HG03432 (cell line): ENCODE measurements around the gene MED13.
"Not testable (repeated sequence)": the region's sequence is repeated elsewhere in the genome, so short reads cannot be mapped to it uniquely, and the experiment has no call there.

Experiments
- ATAC-seq: cut with Tn5 transposase; IDR thresholded peaks from one replicate; pipeline ENCODE4 v1.9.1; 2021; ENCODE audit warnings: mild to moderate bottlenecking, moderate library complexity; ENCODE audit not compliant: unreplicated experiment

The MED13 gene

DNA sequence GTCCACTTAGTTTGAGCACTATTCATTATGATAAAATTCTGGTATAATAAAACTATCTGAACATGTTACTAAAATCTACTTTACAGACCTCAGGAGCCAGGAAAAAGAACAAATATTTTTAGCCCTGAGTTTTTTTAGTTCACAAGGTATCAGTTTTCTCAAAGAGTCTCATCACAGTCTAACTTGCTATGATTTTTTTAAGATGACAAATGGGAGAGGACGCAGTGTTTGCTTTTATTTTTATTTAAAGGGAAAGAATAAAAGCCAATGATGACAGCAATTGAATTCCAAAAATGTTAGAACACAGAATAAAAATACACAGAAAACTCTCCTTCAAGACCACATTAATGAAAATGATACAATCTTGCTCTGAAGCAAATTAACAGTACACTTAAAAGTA, 7.4 kb downstream of the MED13 start:
- ATAC-seq: no peak

DNA sequence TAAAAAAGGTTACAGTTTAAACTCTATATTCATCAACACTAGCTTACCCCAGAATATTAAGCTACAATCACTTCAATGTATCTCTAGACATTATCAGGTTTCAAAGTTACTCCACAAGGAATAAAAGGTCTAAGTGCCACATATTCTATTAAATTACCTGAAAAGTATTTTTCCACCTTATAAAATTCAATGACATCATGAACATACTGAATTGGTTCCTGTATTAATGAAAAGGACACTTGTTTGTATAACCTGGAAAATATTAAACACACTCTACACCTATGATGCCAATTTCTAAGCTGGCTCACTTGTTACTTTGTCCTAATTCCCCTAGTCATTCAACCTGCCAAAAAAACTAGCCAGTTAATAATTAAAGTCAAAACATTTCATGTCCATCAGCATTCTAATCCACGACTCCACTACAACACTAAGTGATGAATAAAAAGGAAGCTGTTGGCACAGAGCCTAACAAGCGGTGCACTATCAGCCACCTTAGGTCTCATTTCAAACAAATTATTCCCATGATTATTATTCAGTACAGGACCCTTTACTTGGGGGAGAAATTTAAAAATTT, 12.2 kb downstream of the MED13 start:
- ATAC-seq: no peak

DNA sequence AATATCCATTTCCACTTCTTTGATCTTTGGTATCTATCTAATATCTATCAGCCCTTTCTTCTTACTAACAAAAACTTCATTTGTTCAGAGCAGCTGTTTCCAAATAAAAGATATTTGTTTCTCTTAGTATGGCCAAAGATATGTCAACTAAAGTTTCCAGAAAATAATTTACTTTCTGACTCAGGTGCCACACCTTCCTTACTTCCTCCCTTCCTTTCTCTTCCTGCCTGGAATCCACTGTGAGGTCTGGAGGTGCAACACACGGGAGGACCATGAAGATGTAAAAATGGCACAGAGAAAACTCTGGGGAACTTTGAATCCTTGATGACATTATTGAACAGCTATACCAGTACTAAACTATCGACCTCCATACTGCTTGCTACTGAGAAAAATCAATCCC, 14.0 kb downstream of the MED13 start:
- no peak for ATAC-seq

DNA sequence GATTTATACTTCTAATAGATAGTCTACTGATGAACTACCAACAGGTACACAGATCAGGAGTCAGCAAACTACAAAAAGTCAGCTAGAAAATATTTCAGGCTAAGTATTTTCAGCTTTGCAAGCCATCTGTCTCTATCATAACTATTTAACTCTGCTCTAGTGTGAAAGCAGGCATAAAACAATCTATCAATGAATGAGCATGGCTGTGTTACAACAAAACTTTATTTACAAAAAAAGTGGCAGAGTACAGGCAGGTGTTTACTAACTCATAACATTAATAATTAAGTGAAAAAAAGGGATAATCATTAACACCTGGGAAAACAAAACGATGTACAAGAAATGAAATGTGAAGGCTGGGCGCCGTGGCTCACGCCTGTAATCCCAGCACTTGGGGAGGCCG, 15.8 kb downstream of the MED13 start:
- no peak for ATAC-seq

DNA sequence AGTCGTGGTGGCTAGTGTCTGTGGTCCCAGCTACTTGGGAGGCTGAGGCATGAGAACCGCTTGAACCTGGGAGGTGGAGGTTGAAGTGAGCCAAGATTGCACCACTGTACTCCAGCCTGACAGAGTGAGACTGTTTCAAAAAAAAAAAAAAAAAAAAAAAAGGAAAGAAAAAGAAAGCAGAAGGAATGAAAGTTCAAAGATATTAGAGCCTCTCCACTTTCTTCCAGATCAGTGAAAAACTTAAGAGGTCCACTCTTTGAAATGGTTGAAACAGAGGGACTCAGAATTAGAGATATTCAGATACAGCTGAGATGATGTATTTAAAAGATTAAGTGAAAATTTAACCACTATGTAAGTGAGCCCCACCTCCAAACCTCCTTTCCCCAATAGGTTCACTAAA, 16.8 kb downstream of the MED13 start:
- no peak for ATAC-seq

DNA sequence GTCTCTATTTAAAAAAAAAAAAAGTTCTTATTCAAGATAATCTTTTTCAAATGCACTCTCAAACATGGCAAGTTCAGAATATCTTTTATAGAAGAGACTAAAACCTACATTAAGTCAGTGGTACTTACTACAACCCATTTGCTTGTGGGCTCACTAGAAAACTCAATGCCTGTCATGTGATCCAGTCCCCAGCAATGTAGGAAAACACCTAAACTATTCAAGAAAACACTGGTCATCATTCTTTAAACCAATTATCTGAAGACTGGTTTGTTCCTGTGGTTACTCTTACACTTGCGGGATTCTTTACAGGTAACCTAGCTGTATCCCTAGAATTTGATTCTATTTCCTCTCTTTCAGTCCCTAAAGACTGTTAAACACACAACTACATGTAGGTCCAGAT, 19.6 kb downstream of the MED13 start:
- no peak for ATAC-seq

DNA sequence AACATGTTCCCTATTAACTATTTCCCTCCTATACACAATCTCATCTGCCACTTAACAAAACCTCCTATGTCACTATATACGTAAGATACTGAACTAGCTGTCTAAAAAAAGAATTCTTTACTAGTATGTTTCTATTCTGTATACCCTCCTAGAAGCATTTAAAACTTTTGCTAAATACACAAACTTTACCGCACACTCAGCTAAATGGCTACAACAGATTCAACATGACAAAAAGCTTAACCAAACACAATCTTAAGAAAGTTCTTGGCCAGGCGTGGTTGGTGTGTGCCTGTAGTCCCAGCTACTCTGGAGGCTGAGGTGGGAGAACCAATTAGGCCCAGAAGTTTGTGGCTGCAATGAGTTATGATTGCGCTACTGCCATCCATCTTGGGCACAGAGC, 20.0 kb downstream of the MED13 start:
- ATAC-seq: no peak

DNA sequence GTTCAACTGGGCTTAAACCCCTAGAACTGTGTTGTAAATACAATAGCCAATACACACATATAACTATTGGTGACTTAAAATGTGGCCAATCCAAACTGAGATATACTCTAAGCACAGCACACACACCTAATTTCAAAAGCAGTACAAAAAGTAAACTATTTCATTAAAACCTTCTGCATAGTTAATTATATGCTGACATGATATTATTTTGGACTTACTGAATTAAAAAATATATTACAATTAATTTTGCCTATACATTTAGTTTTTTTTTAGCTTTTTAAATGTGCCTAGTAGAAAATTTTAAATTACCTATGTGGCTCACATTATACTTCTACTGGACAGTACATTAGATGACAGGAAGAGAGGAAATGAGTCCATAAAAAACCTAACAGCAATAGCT, 21.5 kb downstream of the MED13 start:
- no peak for ATAC-seq

DNA sequence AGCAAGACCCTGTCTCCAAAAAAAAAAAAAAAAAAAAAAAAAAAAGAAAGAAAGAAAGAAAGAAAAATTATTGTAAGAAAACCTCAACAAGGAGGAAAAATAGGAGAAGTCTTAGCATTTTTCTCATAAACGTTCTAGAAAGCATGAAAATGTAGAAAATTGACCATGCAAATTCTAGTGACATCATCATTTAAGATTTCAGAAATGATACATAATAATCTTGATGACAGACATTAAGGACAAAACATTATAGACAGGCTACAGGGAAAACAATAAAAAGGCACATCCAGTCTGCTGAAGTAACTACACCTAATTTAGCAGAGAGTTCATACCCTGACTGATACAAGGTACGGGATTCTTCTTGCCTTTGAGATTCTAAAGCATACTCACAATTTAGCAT, 21.9 kb downstream of the MED13 start:
- no peak for ATAC-seq

DNA sequence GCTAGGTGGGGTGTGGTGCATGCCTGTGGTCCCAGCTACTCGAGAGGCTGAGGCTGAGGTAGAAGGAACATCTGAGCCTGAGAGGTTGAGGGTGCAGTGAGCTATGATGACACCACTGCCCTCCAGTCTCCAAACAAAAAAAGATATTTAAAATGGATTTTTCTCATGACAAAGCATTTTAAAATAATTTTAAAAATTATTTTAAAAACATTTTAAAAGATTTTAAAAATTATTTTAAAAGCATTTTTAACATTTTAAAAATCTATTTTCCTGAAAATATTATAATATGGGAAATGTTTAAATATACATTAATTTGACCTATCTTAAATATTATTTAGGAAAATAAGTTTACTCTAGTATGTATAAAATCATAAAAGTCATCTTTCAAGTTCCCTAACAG, 26.8 kb downstream of the MED13 start:
- no peak for ATAC-seq

DNA sequence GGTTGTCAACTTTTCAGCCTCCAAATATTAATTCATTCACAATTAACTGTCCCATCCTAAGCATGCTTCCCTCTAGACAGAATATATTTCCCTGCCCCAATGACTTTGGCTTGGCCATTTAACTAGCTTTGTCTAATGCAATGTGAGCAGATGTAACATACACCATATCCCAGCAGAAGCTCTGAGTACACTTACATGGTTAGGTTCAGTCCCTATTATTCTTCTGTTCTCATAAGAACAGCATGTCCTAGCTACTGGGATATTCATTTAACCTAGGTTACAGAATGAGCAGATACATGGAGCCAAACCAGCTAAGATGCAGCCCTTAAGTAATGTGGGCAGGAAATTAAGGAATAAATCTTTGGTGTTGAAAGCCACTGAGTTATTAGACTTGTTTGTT, 31.8 kb downstream of the MED13 start:
- ATAC-seq: no peak

DNA sequence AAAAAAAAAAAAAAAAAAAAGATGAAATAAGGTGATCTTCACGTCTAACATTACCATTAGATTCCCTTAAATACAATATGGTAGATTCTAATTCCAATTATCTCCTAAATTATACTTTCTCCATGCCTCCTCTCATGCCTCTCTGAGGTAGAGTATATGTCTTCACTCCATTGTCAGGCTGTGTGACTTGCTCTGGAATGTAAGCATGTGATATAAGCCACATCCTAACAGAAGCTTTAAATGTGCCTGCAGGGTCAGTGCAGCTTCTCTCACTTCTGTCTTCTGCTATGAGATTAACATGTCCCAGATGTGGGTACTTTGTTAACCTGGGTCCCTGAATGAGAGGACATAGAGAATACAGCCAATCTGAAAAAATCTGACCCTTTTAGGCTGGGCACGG, 32.6 kb downstream of the MED13 start:
- ATAC-seq: no peak

DNA sequence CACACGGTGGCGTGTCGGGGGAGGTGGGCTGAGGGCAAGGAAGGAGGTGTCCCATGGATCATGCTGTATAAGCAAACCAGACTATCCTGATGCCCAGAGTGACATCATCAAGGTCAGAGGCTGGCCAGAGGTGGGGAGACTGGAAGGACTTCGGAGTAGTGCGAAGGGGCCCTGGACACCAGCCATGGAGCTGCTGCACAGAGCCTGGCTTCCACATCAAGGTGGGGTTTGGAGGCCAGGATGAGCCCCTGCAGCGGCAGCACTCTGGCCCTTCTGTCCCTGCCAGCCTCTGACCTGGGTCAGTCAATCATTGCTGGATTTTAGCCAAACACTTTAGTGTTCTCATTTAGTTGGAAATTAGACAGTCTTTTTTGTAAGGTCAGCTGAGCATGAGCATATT, 34.8 kb downstream of the MED13 start:
- no peak for ATAC-seq

DNA sequence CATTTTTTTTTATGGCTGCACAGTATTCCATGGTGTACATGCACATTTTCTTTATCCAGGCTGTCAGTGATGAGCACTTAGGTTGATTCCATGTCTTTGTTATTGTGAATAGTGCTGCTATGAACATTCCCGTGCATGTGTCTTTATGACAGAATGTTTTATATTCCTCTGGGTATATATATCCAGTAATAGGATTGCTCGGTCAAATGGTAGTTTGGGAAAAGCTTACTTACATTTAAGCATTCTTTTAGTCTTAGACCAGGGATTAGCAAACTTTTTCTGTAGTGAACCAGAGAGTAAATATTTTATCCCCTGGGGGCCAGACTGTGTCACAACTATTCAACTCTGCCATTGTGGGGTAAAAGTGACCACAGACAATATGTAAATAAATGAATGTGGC, 40.2 kb downstream of the MED13 start:
- no peak for ATAC-seq

DNA sequence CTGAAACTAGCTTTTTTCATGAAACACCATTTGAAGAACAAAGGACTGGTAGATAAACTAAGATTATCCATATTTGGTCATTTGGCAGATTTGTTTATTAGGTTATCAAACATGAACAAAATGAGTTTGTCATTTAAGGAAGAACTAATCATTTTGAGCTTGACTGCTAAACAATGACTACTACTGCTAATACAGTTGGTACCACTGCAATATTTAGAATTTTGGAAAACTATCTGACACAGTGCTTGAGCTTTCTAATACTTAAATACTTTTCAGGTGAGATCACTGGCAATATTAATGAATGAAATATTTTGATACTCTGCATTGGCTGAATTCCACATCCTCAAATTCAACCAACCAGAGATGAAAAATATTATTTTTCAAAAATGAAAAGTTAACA, 47.2 kb downstream of the MED13 start:
- no peak for ATAC-seq

DNA sequence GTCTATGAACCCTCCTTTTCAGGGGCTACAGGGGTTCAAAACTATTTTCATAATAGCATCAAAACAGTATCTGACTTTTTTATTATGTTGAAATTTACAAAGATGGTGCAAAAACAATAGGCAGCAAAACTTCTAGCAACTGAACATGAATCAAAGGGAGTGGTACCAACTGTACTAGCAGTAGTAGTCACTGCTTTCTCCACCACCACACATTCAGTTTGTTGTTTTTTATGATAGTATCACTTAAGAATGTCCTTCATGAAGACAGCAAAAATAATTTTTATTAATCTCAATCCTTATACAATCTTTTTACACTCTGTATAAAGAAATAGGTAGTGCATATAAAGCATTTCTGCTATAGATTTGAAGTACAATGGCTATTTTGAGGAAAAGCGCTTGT, 47.6 kb downstream of the MED13 start:
- ATAC-seq: no peak

DNA sequence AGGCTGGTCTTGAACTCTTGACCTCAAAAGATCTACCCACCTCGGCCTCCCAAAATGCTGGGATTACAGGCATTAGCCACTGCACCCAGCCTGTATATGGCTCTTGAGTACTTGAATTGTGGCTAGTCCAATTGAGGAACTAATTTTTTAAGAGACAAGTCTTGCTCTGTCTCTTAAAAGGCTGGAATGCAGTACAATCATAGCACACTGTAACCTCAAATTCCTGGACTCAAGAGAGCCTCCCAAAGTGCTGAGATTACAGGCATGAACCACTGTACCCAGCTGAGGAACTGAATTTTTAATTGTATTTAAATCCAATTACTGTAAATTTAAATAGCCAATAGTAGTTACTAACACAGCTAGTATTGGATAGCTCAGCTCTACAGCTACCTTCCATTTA, 50.6 kb downstream of the MED13 start:
- ATAC-seq: no peak

DNA sequence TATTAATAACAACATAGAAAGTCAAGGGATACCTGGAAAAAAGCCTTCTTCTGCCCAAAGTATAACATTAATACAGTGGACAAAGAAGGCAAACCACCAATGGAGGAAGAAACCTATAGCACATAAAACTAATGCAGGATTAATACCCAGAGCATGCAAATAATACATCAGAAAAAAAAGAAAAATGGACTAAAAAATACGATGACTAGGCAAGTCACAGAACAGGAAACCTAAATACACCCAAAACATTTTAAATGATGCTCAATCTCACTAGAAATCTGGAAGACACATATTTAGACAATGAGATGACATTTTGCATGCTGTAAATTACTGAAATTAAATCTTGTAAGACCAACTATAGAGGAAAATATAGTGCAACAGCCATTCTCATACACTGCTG, 55.9 kb downstream of the MED13 start:
- no peak for ATAC-seq

DNA sequence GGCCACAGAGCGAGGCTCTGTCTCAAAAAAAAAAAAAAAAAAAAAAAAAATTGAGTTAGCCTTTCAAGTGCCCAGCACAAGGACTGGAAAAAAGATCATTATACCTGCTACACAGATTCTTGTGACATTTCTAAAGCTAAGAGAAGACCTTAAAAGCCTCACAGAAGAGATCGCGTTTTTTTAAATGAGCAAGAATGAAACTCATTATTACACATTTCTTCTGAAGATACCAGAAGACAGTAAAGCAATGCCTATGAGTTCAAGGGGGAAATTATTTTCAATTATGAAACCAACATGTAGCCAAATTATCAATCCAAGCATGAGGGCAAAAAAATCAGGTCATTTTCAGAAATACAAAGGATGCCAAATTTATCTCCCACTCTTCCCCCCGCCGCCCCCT, 56.8 kb downstream of the MED13 start:
- ATAC-seq: no peak

DNA sequence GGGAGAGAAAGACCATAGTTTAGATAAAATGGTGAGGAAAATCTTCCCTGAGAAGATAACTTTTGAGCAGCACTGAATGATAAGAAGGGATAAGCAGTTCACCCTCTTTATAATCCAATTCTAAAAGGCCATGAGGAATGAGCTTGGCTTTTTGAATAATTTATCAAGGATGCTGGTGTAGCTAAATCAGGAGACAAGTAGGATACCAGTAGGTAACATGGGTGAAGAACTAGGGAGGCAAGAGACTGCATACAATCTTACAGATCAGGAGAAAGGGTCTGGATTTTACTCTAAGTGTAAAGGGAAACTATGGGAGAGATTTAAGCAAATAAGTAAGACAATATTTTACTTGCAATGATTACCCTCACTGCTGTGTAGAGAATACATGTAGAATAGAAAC, 60.7 kb downstream of the MED13 start:
- ATAC-seq: no peak

DNA sequence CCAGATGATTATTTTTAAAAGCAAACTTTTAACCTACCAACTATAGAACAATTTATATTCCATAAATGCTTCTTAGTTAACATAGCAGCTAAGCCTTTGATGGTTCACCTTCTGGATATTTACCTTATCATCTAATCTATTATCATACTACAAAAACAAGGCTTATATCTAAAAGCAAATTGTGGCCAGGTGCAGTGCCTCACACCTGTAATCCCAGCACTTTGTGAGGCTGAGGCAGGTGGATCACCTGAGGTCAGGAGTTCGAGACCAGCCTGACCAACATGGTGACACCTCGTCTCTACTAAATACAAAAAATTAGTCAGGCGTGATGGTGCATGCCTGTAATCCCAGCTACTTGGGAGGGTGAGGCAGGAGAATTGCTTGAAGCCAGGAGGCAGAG, 61.9 kb downstream of the MED13 start:
- ATAC-seq: not testable (repeated sequence)

DNA sequence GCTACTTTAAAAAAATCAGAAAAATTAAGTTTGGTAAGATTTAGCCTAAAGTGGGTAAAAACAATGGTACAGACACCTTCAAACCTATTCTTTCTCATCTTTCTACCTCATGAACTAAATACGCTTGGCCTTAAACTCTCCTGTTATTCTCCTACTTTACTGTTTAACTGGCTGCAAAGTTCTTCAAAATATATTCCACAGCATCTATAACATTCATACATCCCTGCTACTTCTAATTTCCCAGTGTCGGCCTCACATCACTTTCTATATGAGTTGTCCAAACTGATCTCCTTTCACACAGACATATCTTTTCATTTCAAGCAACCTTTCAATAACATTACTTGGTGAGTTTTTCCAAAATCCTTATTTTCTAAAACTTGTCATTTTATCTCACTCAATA, 64.0 kb downstream of the MED13 start:
- no peak for ATAC-seq

DNA sequence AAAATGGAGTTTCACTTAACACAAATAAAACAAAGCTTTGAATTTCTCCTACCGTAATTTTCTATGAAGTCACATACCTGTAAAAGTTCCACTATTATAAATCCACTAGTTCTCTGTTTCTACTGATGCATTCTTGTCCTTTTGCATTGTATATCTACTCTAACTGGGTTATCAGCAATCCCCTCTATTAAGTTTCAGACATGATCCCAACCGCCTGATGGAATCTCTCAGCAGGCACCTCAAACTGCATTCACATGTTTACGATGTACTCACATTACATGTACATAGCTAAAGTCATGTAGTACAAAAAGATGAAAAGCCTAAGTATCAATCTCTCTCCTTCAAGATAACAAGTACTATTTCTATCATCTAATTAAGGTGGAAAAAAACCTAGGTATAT, 64.9 kb downstream of the MED13 start:
- ATAC-seq: no peak

DNA sequence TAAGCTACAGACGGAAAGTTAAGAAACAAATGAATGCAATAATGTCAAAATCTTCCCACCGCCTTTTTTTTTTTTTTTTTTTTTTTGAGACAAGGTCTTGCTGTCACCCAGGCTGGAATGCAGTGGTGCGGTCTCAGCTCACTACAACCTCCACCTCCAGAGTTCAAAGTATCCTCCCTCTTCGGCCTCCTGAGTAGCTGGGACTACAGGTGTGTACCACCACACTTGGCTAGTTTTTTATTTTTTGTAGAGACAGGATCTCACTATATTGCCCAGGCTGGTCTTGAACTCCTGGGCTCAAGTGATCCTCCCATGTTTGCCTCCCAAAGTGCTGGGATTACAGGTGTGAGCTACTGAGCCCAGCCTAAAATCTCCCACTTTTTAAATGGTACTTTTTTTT, 66.5 kb downstream of the MED13 start:
- ATAC-seq: not testable (repeated sequence)
